Tibial artery (tissue), 4 donors: ENCODE measurements around the gene PRKX.

Experiments used
- DNase-seq, 2 donors: peaks; one replicate each; pipeline ENCODE4 v3.0.0-alpha.2; 2019
- H3K27ac ChIP-seq, 2 donors: fragments of 200-600 bp; sonication (generic) in 1 of 2; 1 replicate in 1 of 2; 2 replicates in 1 of 2; pipeline ENCODE4 v1.5.1; 2018 to 2019; ENCODE audit warnings: mild to moderate bottlenecking in 1 of 2
- H3K27me3 ChIP-seq, 2 donors: fragments of 200-600 bp; sonication (generic) in 1 of 2; one replicate each; pipeline versions ENCODE4 v1.5.1 to v1.6.0; 2016 to 2019
- H3K36me3 ChIP-seq, 3 donors: fragments of 200-600 bp; sonication (generic) in 2 of 3; one replicate each; pipeline ENCODE4 v1.5.1; 2016 to 2019; ENCODE audit warnings: mild to moderate bottlenecking in 2 of 3
- H3K4me1 ChIP-seq, 4 donors: fragments of 200-600 bp; sonication (generic) in 2 of 4; 1 replicate in 3 of 4; 2 replicates in 1 of 4; pipeline ENCODE4 v1.5.1; 2016 to 2019
- H3K4me3 ChIP-seq, 2 donors: fragments of 200-600 bp; sonication (generic) in 1 of 2; 1 replicate in 1 of 2; 2 replicates in 1 of 2; pipeline ENCODE4 v1.5.1; 2018 to 2019; ENCODE audit warnings: mild to moderate bottlenecking in 2 of 2
- H3K9me3 ChIP-seq, 3 donors: fragments of 200-600 bp; sonication (generic) in 1 of 3; one replicate each; pipeline ENCODE4 v1.5.1; 2016 to 2019
- intact Hi-C: fragments of 100-400 bp; cut with DNase I; formaldehyde crosslinking; loops from one replicate; pipeline ENCODE4 v1.15.0; 2023; ENCODE audit warnings: low total_unique reads
- TF ChIP-seq, protein P1 (sequence below), 2 experiments: fragments of 200-600 bp in 1 of 2; fragments of 450-650 bp in 1 of 2; IDR thresholded peaks; one replicate each; pipeline ENCODE4 v1.5.1; 2017 to 2019; ENCODE audit warnings: antibody characterized with exemption in 2 of 2, mild to moderate bottlenecking in 1 of 2, moderate library complexity in 1 of 2

Gene PRKX

DNA sequence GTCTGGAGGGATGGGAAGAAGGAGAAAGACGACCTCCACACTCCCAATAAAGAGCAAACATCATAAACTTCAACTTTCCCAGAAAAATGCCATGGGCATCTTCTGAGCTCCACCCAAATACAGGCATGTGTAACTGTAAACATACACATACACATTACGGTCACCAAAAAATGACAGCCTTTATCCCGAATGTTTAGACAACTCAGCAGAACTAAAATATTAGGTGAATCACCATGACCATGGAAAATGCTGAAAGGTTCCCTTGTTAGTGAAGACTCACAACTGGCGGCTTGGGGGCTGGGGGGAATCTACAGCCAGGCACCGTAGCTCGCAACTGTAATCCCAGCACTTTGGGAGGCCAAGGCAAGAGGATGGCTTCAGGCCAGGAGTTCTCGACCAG is 33.0 kb downstream of the PRKX start:
- Histone ChIP-seq H3K36me3 (no peaks in the 10 kb centered on the region), H3K4me3 (no peak overlapping the region), H3K4me1 (no peaks in the 10 kb centered on the region), H3K9me3 (no peaks in the 10 kb centered on the region), H3K27me3 (no peaks in the 10 kb centered on the region), H3K27ac (no peak overlapping the region)
- TF ChIP-seq, protein P1, sequence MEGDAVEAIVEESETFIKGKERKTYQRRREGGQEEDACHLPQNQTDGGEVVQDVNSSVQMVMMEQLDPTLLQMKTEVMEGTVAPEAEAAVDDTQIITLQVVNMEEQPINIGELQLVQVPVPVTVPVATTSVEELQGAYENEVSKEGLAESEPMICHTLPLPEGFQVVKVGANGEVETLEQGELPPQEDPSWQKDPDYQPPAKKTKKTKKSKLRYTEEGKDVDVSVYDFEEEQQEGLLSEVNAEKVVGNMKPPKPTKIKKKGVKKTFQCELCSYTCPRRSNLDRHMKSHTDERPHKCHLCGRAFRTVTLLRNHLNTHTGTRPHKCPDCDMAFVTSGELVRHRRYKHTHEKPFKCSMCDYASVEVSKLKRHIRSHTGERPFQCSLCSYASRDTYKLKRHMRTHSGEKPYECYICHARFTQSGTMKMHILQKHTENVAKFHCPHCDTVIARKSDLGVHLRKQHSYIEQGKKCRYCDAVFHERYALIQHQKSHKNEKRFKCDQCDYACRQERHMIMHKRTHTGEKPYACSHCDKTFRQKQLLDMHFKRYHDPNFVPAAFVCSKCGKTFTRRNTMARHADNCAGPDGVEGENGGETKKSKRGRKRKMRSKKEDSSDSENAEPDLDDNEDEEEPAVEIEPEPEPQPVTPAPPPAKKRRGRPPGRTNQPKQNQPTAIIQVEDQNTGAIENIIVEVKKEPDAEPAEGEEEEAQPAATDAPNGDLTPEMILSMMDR (IDR thresholded peaks at IDR 0.05): no peak
- no peak for DNase-seq
- intact Hi-C loops: no loop called here

DNA sequence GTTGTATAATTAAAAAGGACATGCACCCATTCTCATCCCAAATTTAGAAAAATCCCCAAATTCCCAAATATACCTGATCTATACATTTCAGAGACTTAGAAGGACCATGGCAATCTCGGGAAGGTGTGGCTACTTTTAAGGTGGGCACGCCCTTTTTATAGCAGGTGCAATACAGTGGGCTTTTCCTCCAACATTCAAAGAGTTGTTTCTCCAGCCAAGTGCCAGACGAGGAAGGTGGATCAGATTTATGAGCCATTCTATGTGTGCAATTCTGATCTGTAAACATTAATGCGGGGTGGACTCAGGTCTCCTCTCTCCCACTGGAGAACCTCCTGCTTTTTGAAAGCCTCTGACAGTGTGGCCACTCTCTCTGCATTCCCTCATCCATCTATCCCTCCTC is 33.8 kb downstream of the PRKX start:
- intact Hi-C loops: no loop called here
- Histone ChIP-seq H3K9me3 (no peaks in the 10 kb centered on the region), H3K27ac (no peak overlapping the region), H3K4me1 (no peaks in the 10 kb centered on the region), H3K27me3 (no peaks in the 10 kb centered on the region), H3K4me3 (no peak overlapping the region), H3K36me3 (no peaks in the 10 kb centered on the region)
- DNase-seq: no peak
- TF ChIP-seq, protein P1 (IDR thresholded peaks at IDR 0.05): no peak

DNA sequence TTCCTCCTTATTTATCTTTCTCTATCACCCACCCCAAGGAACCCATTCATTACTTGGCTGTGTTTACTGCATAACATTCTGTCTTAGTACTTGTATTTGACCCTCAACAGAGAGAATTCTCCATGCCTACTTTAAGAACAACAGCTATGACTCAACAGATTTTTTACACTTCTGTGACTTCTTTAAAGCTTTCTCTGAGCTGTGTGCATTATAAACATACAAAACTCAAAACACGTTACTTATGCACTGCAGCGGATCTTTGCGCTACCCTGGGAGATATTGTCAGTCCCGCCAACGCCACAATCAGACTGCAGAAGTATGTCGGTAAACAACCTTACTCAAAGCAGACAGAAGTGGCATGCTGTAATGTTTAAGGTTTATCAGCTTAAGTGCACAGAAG is 35.1 kb downstream of the PRKX start:
- TF ChIP-seq, protein P1 (IDR thresholded peaks at IDR 0.05): no peak
- Histone ChIP-seq H3K4me1 (no peaks in the 10 kb centered on the region), H3K36me3 (peaks cover 0 to 11% (median 5%) of the 10 kb centered on the region in 3 donors), H3K27ac (no peak overlapping the region), H3K27me3 (no peaks in the 10 kb centered on the region), H3K9me3 (no peaks in the 10 kb centered on the region), H3K4me3 (no peak overlapping the region)
- DNase-seq: no peak
- intact Hi-C loops: no loop called here

DNA sequence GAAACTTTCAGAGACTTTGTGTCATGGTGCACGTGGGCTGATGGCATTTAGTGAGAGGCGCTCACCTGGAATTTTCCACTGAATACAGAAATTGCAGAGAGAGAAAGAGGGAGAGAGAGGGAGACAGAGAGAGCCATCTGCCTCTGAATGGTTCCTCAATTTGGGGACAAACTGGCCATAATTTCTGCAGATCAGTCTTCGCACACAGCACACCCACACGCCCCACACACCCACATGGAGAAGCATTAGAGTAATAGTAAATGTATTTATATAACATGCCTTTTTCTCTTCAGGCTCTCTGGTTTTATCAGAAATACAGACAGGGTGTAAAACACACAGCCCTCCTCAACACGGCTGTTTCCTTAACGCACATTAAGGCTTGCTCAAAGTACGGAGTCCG is 38.6 kb downstream of the PRKX start:
- Histone ChIP-seq H3K4me1 (no peaks in the 10 kb centered on the region), H3K36me3 (peaks cover 0 to 26% (median 15%) of the 10 kb centered on the region in 3 donors), H3K27me3 (no peaks in the 10 kb centered on the region), H3K4me3 (no peak overlapping the region), H3K9me3 (no peaks in the 10 kb centered on the region), H3K27ac (no peak overlapping the region)
- no peak for DNase-seq
- TF ChIP-seq, protein P1 (IDR thresholded peaks at IDR 0.05): no peak
- intact Hi-C loops: no loop called here

DNA sequence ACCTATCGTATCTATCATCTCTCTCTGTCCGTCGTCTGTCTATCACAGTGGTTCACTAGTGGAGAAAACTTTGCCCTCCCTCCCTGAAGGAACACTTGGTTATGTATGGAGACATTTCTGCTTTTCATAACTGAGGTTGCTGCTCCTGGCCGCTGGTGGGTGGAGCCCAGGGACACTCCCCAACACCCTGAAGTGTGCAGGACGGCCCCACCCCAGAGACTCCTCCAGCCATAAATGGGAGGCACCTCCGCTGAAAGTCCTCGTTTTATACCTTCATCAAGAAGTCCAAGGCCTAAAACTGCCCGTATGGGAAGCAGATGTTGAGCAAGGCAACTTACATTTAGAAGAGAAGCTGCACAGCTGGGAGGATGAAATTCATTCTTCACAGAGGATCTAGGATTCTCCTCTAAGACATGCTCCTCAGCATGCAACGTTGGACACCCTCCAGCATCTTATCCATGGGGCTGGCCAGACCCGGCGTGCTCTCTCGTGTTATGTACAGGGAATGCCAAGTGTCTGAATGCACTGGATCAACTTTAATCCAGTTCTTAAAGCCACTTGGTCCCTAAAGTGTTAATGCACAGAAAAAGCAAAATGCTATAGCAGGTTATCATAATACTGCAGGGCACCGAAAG is 43.5 kb downstream of the PRKX start:
- Histone ChIP-seq H3K36me3 (peaks cover 0 to 31% (median 15%) of the 10 kb centered on the region in 3 donors), H3K4me3 (no peak overlapping the region), H3K9me3 (no peaks in the 10 kb centered on the region), H3K27ac (no peak overlapping the region), H3K4me1 (no peaks in the 10 kb centered on the region), H3K27me3 (no peaks in the 10 kb centered on the region)
- no peak for DNase-seq
- intact Hi-C loops: no loop called here
- TF ChIP-seq, protein P1 (IDR thresholded peaks at IDR 0.05): no peak

DNA sequence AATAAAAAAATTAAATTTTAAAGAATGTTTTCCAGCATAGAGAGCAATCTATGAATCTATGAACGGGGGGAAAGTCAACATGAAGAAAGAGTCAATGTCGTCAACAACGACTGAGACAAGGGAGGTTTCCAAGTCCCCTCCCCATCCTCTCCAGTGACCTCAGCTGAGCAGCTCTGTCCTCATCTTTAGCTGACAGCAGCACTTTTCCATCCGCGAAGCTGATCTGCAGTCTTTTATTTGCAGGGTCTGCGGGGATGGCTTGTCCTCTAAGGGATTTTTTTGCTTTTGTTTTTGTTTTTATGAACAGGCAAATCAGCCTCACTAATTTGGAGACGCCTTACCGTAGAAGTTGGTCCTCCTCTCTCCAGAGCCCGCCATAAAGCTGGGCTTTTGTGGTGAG is 46.5 kb downstream of the PRKX start:
- no peak overlapping the region for H3K4me3 ChIP-seq
- DNase-seq: no peak
- H3K27me3 ChIP-seq: no peaks in the 10 kb centered on the region
- no peak overlapping the region for H3K27ac ChIP-seq
- intact Hi-C loops: no loop called here
- H3K9me3 ChIP-seq: no peaks in the 10 kb centered on the region
- no peaks in the 10 kb centered on the region for H3K4me1 ChIP-seq
- TF ChIP-seq, protein P1 (IDR thresholded peaks at IDR 0.05): no peak
- H3K36me3 ChIP-seq: peaks cover 0 to 8% (median 0%) of the 10 kb centered on the region in 3 donors
